Activated CD8-positive, alpha-beta T cell treated with anti-CD3 and anti-CD28 coated beads for 36 hours (primary cell): ENCODE data around the gene NUP214. TPM values are rescaled to one million over a fixed set of nuclear protein-coding genes. Genes with fewer than 3 reads are reported as not detected.

ENCODE experiments used
- ATAC-seq: fragments of 200-7000 bp; cut with Tn5 transposase; one replicate; pipeline ENCODE4 v1.10.0; 2021; ENCODE audit warnings: mild to moderate bottlenecking, moderate library complexity
- CTCF ChIA-PET: fragments of 350-600 bp; sonication (Branson Sonifier 250); formaldehyde crosslinking; loops from one replicate; lab custom pipeline; 2021; ENCODE audit warnings: antibody characterized with exemption; lab: Charles Lee
- POLR2A ChIA-PET: fragments of 350-600 bp; sonication (Branson Sonifier 250); formaldehyde crosslinking; loops from one replicate; lab custom pipeline; 2021; ENCODE audit warnings: antibody characterized with exemption; lab: Charles Lee
- DNase-seq: peaks from one replicate; pipeline ENCODE4 v3.0.0-alpha.2; 2020
- H3K27ac Mint-ChIP-seq: one replicate; pipeline ENCODE4 v1.8.0; 2021; ENCODE audit warnings: mild to moderate bottlenecking, mixed read lengths
- H3K27me3 Mint-ChIP-seq: one replicate; pipeline ENCODE4 v1.8.0; 2021; ENCODE audit warnings: mixed read lengths
- H3K36me3 Mint-ChIP-seq: one replicate; pipeline ENCODE4 v1.8.0; 2021; ENCODE audit warnings: low read depth, mixed read lengths
- H3K4me1 Mint-ChIP-seq: one replicate; pipeline ENCODE4 v1.8.0; 2021; ENCODE audit warnings: low read depth, mixed read lengths
- H3K4me3 Mint-ChIP-seq: one replicate; pipeline ENCODE4 v1.8.0; 2021; ENCODE audit warnings: mild to moderate bottlenecking, moderate library complexity, mixed read lengths
- H3K9me3 Mint-ChIP-seq: one replicate; pipeline ENCODE4 v1.8.0; 2021; ENCODE audit warnings: mixed read lengths
- intact Hi-C: fragments of 100-400 bp; cut with micrococcal nuclease; formaldehyde crosslinking; loops from one replicate; pipeline ENCODE4 v1.10.0; 2022
- total RNA-seq, 2 experiments: library from RNA; stranded (reverse); gene quantifications; one replicate each; pipeline ENCODE4 v1.2.3, GENCODE V29; 2021
- TF ChIP-seq, protein P1 (sequence below): fragments of 200-600 bp; IDR thresholded peaks from one replicate; pipeline ENCODE4 v1.8.0; 2022; ENCODE audit warnings: antibody characterized with exemption, mild to moderate bottlenecking

NUP214 gene
- total RNA-seq, 2 experiments from 2014 or later, result 57.6 to 58.3 TPM

DNA sequence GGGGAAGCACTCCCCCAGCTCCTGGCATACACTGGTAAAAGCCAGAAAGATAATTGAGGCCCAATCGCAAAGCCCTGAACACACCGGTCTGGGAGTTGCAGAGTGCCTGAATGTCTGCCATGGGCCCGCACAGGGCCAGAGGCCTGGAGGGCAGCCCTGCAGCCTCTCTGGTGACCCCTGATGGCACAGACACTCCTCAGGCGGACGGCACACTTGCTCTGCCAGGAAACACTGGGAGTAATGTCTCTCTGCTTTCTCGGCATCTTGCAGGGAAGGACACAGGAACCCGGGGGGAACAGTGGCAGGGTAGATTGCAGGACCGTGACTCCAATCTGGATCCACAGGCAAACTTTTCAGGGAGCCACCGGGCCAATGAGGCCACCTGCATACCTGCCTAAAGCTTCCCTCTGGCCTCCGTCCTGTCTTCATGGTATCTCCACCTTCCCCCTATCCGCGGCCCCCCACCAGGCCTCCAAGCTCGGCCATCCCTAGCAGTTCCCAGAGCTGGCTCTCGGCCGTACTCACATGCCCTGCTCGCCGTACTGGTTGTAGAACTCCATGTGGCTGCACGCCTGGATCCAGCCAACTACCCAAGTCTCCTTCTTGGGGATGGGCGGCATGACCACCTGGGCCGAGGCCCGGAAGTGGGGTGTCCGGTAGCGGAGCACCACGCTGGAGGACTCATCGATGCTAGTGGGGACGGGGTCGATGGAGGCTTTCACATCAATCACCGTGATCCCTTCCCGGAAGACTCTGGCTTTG lies 150.1 kb downstream of the NUP214 start:
- ATAC-seq, result peak; percentile 2
- peak overlapping the region; percentile 90 for H3K4me3 Mint-ChIP-seq
- H3K4me1 Mint-ChIP-seq, result peaks cover 26% of the 10 kb centered on the region
- H3K36me3 Mint-ChIP-seq, result peaks cover 49% of the 10 kb centered on the region
- intact Hi-C loops, result no loop called here
- POLR2A ChIA-PET, result interaction anchor here (1.2 to 14.2 kb wide), 6 partner anchors 9 to 150 kb away, joined by 3 to 310 read pairs (median 9); partner anchors contain the start of gene NUP214
- CTCF ChIA-PET, result interaction anchor here (1.3 to 3.9 kb wide), 6 partner anchors 19 to 98 kb away, joined by 5 to 16 read pairs (median 7); no protein-coding TSS in a partner anchor
- H3K27me3 Mint-ChIP-seq, result no peaks in the 10 kb centered on the region
- TF ChIP-seq, protein P1, sequence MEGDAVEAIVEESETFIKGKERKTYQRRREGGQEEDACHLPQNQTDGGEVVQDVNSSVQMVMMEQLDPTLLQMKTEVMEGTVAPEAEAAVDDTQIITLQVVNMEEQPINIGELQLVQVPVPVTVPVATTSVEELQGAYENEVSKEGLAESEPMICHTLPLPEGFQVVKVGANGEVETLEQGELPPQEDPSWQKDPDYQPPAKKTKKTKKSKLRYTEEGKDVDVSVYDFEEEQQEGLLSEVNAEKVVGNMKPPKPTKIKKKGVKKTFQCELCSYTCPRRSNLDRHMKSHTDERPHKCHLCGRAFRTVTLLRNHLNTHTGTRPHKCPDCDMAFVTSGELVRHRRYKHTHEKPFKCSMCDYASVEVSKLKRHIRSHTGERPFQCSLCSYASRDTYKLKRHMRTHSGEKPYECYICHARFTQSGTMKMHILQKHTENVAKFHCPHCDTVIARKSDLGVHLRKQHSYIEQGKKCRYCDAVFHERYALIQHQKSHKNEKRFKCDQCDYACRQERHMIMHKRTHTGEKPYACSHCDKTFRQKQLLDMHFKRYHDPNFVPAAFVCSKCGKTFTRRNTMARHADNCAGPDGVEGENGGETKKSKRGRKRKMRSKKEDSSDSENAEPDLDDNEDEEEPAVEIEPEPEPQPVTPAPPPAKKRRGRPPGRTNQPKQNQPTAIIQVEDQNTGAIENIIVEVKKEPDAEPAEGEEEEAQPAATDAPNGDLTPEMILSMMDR, result no peak
- peak overlapping the region; percentile 99 for H3K27ac Mint-ChIP-seq
- DNase-seq, result peak; percentile 55
- no peaks in the 10 kb centered on the region for H3K9me3 Mint-ChIP-seq

DNA sequence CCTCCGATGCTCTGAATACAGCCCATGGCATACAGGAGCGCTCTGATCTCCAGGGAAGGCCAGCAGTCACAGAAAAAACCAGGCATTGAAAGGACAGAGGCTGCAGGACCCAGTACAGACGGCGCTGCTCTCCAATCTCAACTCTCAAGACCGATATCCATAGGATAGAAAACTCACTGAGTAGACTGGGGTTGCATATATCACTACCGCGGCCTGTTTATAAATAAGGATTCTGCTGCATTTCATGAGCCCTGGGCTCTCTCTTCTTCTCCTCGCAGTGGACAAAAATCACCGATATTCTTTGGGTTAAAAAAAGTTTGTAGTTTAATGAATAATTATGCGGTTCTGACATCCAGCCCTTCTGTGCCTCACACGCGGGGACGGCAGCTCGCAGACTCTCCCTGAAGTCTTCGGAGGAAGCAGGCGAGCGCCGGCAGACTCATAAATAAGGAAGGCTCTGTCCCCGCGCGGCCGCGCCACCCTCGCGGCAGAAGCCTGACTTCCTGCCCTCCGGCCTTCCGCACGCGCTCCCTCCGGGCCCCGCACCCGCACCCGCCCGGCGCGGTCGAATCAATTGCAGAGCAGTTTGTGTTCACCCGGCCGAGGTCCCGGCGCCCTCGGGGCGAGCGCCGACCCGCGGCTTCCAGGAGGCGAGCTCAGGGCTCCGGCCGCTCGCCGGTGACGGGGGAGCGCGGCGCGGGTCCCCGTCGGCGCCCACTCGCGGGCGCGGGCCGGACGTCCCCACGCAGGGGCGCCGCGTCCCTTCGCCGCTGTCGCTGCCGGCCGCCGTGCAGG lies 150.9 kb downstream of the NUP214 start, which contains the start of gene FAM78A:
TSS of gene FAM78A (minus strand) at position 417 of the 795 bp plus-strand sequence. CDS start at position 86, 331 bp downstream.
- peak; percentile 65 for DNase-seq
- H3K36me3 Mint-ChIP-seq, result peaks cover 48% of the 10 kb centered on the region
- TF ChIP-seq, protein P1, result no peak
- ChIA-PET POLR2A (interaction anchor here (1.7 to 14.2 kb wide), 5 partner anchors 9 to 41 kb away, joined by 5 to 310 read pairs (median 11); no protein-coding TSS in a partner anchor), CTCF (interaction anchor here (1.5 to 3.9 kb wide), 3 partner anchors 20 to 60 kb away, joined by 5 to 16 read pairs (median 8); no protein-coding TSS in a partner anchor)
- H3K9me3 Mint-ChIP-seq, result no peaks in the 10 kb centered on the region
- H3K27me3 Mint-ChIP-seq, result no peaks in the 10 kb centered on the region
- intact Hi-C loops, result no loop called here
- no peak for ATAC-seq
- H3K4me3 Mint-ChIP-seq, result peak within 1 kb of the TSS; percentile 90
- peak within 1 kb of the TSS; percentile 99 for H3K27ac Mint-ChIP-seq
- H3K4me1 Mint-ChIP-seq, result peaks cover 24% of the 10 kb centered on the region

DNA sequence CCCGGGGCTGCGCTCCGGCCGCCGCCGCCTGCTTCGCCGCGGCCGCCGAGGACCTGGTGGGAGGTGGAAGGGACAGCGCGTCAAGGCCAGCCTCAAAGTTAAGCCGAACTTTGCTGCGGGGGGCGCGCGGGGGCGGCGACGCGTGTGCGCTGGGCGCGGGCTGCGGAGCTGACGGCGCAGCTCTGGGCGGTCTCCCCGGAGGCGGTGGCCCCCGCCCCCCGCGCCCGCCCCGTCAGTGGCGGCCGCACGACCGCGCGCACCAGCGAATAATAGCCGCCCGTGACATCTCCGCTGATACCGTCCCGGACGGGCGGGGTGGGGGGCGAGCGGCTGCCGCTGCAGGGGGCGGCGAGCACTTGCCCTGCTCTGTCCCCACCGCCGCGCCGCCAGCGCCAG lies 151.5 kb downstream of the NUP214 start:
- Mint-ChIP-seq H3K4me1 (peaks cover 21% of the 10 kb centered on the region), H3K27me3 (peaks cover 4% of the 10 kb centered on the region), H3K9me3 (no peaks in the 10 kb centered on the region), H3K36me3 (peaks cover 42% of the 10 kb centered on the region), H3K27ac (no peak overlapping the region), H3K4me3 (peak overlapping the region; percentile 56)
- peak; percentile 15 for ATAC-seq
- intact Hi-C loops, result no loop called here
- ChIA-PET POLR2A (interaction anchor here (1.7 to 14.2 kb wide), 3 partner anchors 10 to 39 kb away, joined by 5 to 310 read pairs (median 22); no protein-coding TSS in a partner anchor), CTCF (interaction anchor here (1.5 to 2.4 kb wide), 2 partner anchors 21 to 59 kb away, joined by 5 to 8 read pairs; no protein-coding TSS in a partner anchor)
- TF ChIP-seq, protein P1, result no peak
- DNase-seq, result peak; percentile 54

DNA sequence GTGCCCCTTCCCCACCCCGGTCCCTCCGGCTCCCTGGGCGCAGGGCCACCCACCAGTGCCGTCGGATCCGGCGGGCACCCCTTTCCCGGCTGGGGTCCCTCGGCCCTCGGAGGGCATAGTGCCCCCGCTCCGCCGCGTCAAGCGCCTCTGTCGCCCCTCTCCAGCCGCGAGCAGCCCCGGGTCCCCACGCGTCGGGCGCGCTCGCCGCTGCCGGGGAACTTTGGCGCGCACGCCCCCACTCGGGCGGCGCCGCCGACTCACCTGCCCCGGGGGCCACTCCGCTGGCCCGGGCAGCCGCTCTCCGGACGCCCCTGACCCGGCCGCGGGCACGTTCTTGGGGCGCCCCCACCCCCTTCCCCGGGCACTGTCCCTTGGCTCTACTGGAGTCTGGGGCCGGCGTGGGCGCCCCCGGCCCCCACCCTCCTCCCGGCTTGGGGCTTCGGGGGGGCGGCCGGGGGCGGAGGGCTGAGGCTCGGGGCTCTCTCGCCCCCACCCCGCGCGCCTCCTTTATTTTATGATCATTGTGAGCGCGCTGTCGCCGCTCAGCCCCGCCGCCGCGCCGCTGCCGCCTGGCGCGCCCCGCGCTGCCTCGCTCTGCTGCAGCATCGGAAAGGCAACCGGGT lies 152.0 kb downstream of the NUP214 start:
- TF ChIP-seq, protein P1, result no peak
- Mint-ChIP-seq H3K4me1 (peaks cover 22% of the 10 kb centered on the region), H3K4me3 (peak overlapping the region; percentile 79), H3K27me3 (peaks cover 9% of the 10 kb centered on the region), H3K36me3 (peaks cover 37% of the 10 kb centered on the region), H3K9me3 (no peaks in the 10 kb centered on the region), H3K27ac (no peak overlapping the region)
- ATAC-seq (peak; percentile 5), DNase-seq (peak; percentile 50)
- intact Hi-C loops, result no loop called here
- CTCF ChIA-PET, result interaction anchor here (1.5 to 2.4 kb wide), 2 partner anchors 21 to 59 kb away, joined by 5 to 8 read pairs; no protein-coding TSS in a partner anchor
- POLR2A ChIA-PET, result interaction anchor here (1.7 to 14.2 kb wide), 3 partner anchors 11 to 40 kb away, joined by 5 to 310 read pairs (median 22); no protein-coding TSS in a partner anchor
